Adipocyte (in vitro differentiated cells): ENCODE results near the gene GCLC.
A peak's percentile ranks its signal among the peaks of the same experiment; 100 is the strongest.
"Not testable (repeated sequence)": the region's sequence is repeated elsewhere in the genome, so short reads cannot be mapped to it uniquely, and the experiment has no call there.

ENCODE experiments used
- DNase-seq: peaks from one replicate; pipeline ENCODE4 v3.0.0-alpha.2; 2015; ENCODE audit warnings: low read depth
- H3K27me3 ChIP-seq: replicated peaks from 2 replicates; pipeline ENCODE4 v1.7.0; 2013; ENCODE audit warnings: mild to moderate bottlenecking, low read length, moderate library complexity; ENCODE audit not compliant: control insufficient read depth, insufficient read depth
- H3K36me3 ChIP-seq: 2 replicates; pipeline ENCODE4 v1.7.0; 2013; ENCODE audit warnings: low read length, mild to moderate bottlenecking, moderate library complexity; ENCODE audit not compliant: control insufficient read depth, insufficient read depth, severe bottlenecking
- H3K4me1 ChIP-seq: 2 replicates; pipeline ENCODE4 v1.7.0; 2013; ENCODE audit warnings: mild to moderate bottlenecking, low read length, moderate library complexity; ENCODE audit not compliant: control insufficient read depth, insufficient read depth
- H3K4me3 ChIP-seq: 2 replicates; pipeline ENCODE4 v1.7.0; 2013; ENCODE audit warnings: mild to moderate bottlenecking, low read length, moderate library complexity
- H3K9ac ChIP-seq: 2 replicates; pipeline ENCODE4 v1.7.0; 2013; ENCODE audit warnings: mild to moderate bottlenecking, low read length, moderate library complexity
- H3K9me3 ChIP-seq: 2 replicates; pipeline ENCODE4 v1.7.0; 2013; ENCODE audit warnings: mild to moderate bottlenecking, low read length, moderate library complexity; ENCODE audit not compliant: control insufficient read depth

GCLC gene

DNA sequence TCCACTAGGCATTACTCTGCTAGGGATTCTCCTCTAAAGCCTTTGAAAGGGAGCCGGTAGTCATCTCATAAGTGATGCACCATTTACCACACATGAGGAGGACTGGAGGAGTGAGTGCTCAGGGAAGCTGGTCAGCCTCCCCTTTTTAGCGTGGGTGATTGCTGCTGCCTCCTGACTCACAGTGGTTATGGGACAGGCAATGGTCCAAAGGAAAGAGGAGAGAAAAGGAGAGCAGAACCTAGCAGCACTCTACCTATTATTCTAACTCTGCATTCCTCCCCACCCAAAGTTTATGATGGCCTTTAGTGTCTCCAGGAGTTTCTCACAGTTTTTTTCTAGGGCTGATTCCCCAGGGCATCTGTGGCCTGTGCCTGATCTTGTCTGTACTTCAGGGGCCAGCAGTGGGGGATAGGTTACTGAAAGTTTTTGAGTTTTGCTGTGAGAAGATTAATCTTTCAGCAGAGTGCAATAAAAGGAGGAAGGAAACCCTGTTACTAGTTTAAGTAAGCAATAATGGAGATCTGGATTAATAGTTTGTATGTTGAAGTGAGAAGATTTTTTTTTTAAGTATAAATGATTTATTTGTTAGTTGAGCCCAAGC, 36.4 kb upstream of the GCLC start:
- H3K9me3 ChIP-seq: no peaks in the 10 kb centered on the region
- H3K27me3 ChIP-seq: no peaks in the 10 kb centered on the region
- no peak overlapping the region for H3K4me3 ChIP-seq
- H3K9ac ChIP-seq: peak overlapping the region; percentile 40
- H3K36me3 ChIP-seq: no peaks in the 10 kb centered on the region
- H3K4me1 ChIP-seq: peaks cover 21% of the 10 kb centered on the region
- DNase-seq: peak; percentile 55

DNA sequence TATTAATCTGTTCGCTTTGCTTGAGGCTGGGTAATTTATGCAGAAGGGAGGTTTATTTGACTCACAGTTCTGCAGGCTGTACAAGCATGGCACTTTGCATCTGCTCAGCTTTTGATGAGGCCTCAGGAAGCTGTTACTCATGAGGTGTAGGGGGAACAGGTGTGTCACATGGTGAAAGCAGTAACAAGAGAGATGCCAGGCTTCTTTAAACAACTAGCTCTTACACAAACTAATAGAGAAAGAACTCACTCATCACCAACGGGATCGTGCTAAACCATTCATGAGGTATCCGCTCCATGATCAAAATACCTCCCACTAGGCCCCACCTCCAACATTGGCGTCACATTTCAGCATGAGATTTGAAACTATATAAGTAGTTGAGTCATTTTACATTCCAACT, 34.4 kb upstream of the GCLC start:
- no peak for DNase-seq
- Histone ChIP-seq H3K9me3 (no peaks in the 10 kb centered on the region), H3K4me1 (peaks cover 21% of the 10 kb centered on the region), H3K36me3 (no peaks in the 10 kb centered on the region), H3K27me3 (no peaks in the 10 kb centered on the region), H3K4me3 (no peak overlapping the region), H3K9ac (no peak overlapping the region)

DNA sequence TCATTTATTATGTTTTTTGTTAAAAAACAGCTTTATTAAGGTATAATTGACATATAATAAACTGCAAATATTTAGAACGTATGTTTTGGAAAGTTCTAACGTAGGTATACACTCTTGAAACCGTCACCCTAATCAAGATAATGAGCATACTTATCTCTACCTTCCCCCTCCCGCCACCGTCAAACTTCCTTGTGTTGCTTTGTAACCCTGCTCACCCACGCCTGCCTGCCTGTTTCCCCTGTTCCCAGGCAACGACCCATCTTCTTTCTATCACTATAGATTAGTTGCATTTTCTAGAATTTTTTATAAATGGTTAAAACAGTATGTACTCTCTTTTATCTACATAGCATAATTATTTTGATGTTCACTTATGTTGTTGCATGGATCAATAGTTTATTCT, 33.5 kb upstream of the GCLC start:
- Histone ChIP-seq H3K4me1 (peaks cover 21% of the 10 kb centered on the region), H3K36me3 (no peaks in the 10 kb centered on the region), H3K4me3 (no peak overlapping the region), H3K9me3 (no peaks in the 10 kb centered on the region), H3K9ac (no peak overlapping the region), H3K27me3 (no peaks in the 10 kb centered on the region)
- DNase-seq: no peak

DNA sequence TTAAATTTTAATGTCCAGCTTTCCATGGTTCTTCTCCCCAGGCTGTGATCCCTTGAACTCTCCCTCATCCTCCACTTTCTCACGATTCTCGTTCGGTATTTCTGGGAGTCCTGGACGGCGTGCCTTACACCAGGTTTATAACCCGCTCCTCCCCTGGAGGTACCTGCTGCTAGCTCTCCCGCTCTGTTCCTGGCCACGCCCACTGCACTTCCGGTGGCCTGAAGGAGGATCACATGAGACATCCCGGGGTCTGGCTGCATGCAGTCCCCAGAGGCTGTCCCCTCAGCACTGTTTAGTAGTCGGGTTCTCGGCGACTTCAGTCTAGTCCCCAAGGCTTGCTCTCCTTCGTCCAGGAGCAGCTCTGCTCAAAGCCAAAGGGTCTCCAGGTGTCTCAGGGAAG, 28.4 kb upstream of the GCLC start:
- DNase-seq: no peak
- Histone ChIP-seq H3K4me3 (no peak overlapping the region), H3K9me3 (no peaks in the 10 kb centered on the region), H3K9ac (no peak overlapping the region), H3K27me3 (no peaks in the 10 kb centered on the region), H3K4me1 (peaks cover 10% of the 10 kb centered on the region), H3K36me3 (no peaks in the 10 kb centered on the region)

DNA sequence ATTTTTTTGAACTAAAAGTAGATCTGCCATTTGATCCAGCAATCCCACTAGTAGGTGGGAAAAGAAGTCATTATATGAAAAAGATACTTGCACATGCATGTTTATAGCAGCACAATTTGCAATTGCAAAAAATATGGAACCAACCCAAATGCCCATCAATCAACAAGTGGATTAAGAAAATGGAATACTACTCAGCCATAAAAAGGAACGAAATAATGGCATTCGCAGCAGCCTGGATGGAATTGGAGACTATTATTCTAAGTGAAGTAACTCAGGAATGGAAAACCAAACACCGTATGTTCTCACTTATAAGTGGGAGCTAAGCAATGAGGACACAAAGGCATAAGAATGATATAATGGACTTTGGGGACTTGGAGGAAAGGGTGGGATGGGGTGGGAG, 27.5 kb upstream of the GCLC start:
- H3K36me3 ChIP-seq, H3K27me3 ChIP-seq, H3K4me3 ChIP-seq, H3K9me3 ChIP-seq, H3K9ac ChIP-seq, DNase-seq: not testable (repeated sequence)
- H3K4me1 ChIP-seq: peaks cover 11% of the 10 kb centered on the region

DNA sequence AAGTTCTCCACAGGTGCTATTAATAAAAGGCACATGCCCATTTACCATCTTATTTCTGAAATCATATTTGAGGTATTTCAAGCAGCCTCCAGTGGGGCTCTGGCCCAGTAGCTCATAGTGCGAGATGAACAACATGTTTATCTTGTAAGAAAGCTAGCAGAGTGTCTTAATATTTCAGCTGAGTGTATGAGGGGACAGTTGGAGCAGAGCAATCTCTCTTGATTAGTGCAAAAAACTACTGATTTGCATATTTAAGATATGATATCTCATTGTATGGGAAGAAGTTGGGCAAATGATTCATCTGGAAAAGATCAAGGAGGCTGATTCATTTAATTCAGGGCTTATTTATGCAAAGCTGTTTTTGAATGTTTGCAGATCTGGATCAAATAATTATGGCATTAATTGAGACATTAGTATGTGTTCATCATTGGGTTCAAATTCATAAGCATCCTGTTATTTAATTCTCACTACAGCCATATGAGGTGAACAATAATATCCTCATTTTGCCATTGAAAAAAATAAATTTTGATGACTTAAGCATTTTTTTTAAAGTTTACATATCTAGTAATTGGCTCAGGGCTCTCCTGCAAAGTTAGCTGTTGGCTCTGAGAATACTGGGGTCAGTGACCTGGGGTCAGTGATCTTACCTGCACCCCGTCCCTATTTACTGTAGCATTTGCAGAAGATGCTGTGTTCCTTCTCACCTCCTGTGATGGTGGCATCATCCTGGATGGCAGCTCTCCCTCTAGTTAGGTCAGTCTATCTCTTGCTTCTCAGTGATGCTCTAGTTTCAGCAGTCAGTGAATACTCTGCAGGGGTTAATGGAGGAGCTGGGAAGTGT, 24.1 kb upstream of the GCLC start:
- DNase-seq: peak; percentile 18
- Histone ChIP-seq H3K4me1 (peaks cover 20% of the 10 kb centered on the region), H3K9ac (no peak overlapping the region), H3K9me3 (no peaks in the 10 kb centered on the region), H3K27me3 (no peaks in the 10 kb centered on the region), H3K4me3 (no peak overlapping the region), H3K36me3 (no peaks in the 10 kb centered on the region)

DNA sequence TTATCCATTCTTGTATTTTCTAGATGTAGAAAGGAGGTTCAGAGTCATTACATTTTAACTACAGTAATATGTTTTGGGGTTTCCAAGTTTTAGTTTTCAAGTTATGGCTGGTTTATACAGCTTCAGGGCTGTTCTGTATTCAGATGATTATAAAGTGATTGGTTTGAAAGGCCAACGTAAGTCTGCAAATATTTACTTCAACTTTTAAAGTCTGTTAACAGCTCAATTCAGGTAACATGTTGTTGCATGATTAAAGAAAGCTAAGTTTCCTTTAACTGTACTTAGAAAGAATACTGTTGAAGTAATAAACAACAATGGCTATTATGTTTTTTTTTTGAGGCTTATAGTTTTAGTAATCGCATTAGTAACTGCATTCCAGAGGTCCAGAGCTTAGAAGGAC, 22.8 kb upstream of the GCLC start:
- Histone ChIP-seq H3K4me3 (no peak overlapping the region), H3K9ac (no peak overlapping the region), H3K36me3 (no peaks in the 10 kb centered on the region), H3K9me3 (no peaks in the 10 kb centered on the region), H3K27me3 (no peaks in the 10 kb centered on the region), H3K4me1 (peaks cover 20% of the 10 kb centered on the region)
- DNase-seq: no peak

DNA sequence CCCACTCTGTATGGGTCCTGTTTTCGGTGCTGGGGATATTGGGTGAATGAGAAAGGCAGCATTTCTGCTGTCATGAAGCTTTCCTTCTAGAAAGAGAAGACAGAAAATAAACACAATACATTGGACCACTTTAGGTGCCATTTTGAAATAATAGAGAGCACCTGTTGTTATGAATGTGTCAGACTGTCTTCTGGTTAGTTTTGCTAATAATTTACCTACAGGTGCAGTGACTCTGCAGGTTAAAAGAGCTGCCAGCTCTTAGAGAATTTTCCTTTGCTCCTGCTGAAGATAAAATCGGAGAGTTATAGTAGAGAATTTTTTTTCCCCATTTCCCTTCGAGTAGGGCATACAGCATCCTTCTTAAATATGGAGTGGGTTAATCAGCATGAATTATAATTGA, 21.9 kb upstream of the GCLC start:
- Histone ChIP-seq H3K9ac (no peak overlapping the region), H3K36me3 (no peaks in the 10 kb centered on the region), H3K27me3 (no peaks in the 10 kb centered on the region), H3K4me1 (peaks cover 20% of the 10 kb centered on the region), H3K4me3 (no peak overlapping the region), H3K9me3 (no peaks in the 10 kb centered on the region)
- DNase-seq: no peak

DNA sequence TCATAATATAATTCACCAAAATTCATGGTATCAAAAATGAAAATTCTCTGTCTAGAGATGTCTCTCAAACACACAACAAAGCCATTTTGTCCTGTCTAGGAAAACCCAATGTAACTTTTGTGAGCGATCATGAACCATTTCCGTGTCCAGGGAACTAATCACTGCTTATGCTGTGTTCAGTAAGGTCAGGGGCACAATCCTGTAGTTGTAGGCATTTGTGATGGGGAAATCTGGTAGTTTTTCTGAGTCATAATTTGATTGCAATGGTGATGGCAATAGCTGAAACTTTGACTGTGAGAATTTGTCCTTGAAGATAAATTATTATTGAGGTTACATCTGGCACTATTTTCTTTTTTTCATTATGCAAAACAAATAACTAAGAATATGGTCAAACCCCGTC, 21.0 kb upstream of the GCLC start:
- Histone ChIP-seq H3K9ac (no peak overlapping the region), H3K4me3 (no peak overlapping the region), H3K36me3 (no peaks in the 10 kb centered on the region), H3K27me3 (no peaks in the 10 kb centered on the region), H3K9me3 (peaks cover 5% of the 10 kb centered on the region), H3K4me1 (peaks cover 20% of the 10 kb centered on the region)
- peak; percentile 8 for DNase-seq

DNA sequence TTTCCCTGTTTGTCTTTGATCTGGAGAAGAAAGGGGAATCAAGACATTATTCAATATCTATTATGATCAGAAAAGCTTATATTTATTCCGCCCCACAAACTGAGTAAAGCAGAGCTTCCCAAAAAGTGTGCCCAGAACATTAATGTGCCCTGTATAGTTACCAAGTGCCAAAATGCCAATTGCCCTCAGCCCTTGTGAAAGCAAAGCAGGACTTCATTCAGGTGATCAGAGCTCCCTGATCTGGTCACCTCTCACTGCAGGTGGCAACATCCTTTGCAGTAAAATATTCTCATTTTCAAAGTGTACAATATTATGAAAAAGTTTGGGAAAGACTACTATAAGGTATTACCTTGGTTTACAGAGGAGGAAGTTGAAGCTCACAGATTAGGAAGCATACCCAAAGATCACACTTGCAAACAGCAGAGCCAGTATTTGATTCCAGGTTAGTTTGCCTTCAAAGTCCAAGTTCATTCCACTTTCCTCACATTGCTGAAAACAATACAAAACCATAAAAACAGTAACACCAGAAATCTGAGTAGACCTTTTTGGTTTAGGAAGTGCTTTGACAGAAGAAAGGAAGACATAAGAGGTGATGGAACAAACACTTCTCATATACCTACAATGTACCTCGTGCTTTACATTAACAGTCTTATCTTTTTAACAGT, 19.6 kb upstream of the GCLC start:
- Histone ChIP-seq H3K4me3 (no peak overlapping the region), H3K36me3 (no peaks in the 10 kb centered on the region), H3K27me3 (no peaks in the 10 kb centered on the region), H3K4me1 (peaks cover 20% of the 10 kb centered on the region), H3K9ac (no peak overlapping the region), H3K9me3 (peaks cover 11% of the 10 kb centered on the region)
- DNase-seq: no peak

DNA sequence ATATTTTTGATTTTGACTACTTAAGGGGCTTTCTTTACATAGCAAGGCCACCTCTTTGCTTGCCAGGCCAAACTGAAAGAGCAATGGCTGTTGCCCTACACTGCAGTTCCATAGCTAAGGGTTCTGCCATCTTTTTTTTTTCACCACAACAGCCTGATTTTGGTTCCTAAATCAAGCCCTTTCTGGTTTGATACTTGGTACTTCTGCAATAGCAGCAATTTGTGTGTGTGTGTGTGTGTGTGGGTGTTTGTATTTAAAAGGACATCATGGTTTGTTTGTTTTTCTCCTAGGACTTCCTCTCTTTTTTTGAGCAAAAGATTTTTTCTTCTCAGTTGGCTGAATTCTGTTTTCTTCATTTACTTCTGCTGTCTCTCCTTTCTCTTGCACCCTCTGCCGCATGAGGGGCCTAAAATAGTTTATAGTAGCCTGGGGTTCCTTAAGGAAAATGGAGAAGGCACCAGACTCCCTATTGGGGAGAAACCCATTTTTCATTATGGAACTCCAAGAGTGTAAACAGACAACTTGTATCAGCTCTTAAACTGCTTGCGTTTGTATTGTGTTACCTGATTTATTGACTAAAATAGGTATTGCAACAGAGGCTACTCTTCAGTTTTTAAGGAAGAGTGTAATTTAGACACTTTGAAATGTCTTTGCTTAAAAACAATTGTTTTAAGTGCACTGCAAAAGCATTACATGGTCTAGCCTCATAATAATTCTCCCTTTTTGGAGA, 12.2 kb upstream of the GCLC start:
- H3K4me1 ChIP-seq: no peaks in the 10 kb centered on the region
- no peak overlapping the region for H3K4me3 ChIP-seq
- H3K36me3 ChIP-seq: no peaks in the 10 kb centered on the region
- no peak for DNase-seq
- H3K9me3 ChIP-seq: peaks cover 23% of the 10 kb centered on the region
- H3K27me3 ChIP-seq: peaks cover 3% of the 10 kb centered on the region
- H3K9ac ChIP-seq: no peak overlapping the region
